NCI-H1417 (cell line): Measurements from ENCODE around the gene EFCAB11.

Experiments used
- DNase-seq, 3 experiments: peaks; one replicate each; lab custom pipeline; 2025; lab: John Stamatoyannopoulos, UW

EFCAB11 gene

DNA sequence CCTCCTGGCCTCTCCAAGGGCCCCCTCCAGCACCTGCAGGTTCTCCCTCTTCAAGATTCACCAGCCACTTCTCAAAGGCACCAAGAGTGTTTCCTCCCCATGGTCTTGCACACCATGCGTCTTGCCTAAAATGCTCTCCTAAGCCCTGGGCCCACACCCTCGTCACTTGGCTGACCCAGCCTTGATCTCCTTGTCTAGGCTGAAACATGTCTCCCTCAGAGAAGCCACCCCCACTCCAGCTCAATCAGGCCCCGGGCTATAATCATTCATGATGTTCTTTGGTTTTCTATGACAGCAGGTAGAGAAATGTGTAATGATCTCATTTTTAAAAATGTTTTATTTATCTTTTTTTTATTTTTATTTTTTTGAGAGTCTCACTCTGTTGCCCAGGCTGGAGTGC lies 88.1 kb downstream of the EFCAB11 start:
- no peak for DNase-seq

GRCh38 chr14:89865153-89865552 lies 89.4 kb downstream of the EFCAB11 start:
- DNase-seq, result no peak

DNA sequence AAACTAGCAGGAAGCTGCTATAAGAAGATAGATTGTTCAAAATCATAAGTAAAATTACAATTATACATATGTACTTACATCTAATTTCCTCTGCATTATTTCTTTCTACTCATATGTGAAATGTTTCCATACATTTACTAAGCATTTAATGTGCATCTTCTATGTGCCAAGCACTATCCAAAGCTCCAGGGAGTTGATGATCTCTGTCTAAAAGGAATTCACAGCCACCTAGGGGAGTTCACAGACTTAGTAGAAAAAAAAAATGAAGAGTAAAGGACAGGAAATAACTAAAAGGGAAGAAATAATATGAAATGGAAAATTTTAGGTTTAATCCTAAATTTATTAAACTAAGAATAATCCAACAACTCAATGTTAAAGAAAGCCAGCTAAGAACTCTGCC lies 91.7 kb downstream of the EFCAB11 start:
- DNase-seq, result no peak

DNA sequence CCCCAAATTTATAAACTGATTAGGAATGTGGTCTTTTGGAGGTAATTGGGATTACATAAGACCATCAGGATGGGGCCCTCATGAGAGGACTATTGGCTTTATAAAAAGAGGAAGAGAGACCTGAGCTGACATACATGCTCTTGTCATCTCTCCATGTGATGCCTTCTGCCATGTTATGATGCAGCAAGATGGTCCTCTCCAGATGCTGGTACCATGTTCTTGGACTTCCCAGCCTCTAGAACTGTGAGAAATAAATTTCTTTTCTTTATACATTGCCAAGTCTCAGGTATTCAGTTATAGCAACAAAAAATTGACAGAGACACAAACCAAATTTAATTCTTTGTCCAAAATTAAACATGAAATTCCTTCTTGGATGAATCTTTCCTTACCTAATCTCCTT lies 92.9 kb downstream of the EFCAB11 start:
- no peak for DNase-seq

- DNase-seq, result no peak
Measured at GRCh38 chr14:89858089-89858488, 96.4 kb downstream of the EFCAB11 start.

DNA sequence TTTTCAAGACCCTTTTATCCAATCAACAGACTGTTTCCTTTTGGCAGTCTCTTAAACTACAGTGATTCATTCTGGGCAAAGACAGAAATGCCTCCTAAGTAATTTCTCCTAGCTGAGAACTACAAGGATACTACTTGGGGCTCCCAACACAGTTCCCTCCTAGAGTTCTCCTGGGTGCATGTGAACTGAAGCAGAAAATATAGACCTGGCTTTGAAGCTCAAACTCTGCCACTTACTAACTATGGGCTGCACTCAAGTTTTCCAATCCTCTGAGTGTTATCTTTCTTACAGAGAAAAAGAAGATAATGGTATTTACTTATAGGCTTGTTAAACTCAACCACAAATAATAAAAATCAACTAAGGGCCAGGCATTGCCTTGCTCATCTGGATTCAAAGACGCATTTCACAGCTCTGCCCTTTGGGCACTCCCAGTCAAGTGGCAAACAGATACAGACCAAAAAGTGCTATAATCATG lies 97.6 kb downstream of the EFCAB11 start:
- no peak for DNase-seq

- DNase-seq, result no peak
Measured at GRCh38 chr14:89855961-89856656, 98.4 kb downstream of the EFCAB11 start.

DNA sequence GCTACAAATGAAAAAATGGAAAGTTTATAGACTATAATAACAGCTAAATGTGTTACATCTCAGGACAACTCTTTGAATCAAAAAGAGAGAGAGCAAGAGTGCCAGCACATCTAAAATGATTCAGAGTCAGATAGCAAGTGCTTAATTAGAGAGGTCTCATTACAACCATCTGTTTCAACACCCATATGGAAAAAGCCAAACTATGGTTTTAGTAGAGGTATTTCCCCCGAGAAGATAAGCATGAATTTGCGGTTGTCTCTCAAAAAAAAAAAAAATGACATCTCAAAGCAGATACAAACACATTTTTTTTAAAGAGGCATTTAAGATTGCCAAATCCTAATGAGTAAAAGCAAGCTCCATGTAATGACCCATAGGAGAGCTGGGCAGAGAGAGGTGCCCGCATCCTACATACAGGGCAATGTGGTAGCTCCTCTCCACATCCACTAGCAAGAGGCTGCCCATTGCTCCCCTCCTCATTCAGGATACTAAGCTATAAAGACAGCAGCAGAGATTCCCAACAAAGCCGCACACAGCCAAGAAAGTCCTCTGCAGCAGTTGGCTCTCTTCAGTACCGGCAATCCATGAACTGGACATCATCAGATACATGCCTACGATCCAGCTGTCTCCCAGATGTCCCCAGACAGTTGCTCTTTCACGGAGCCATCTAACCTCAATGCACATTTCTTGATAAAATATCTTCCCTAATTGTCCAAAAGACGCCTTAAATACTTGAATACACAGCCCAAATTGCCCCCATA lies 100.4 kb downstream of the EFCAB11 start:
- peak in 1 of 3 experiments; percentile 28 for DNase-seq

GRCh38 chr14:89851106-89851505 lies 103.4 kb downstream of the EFCAB11 start:
- DNase-seq, result peak; percentile 85 to 98 (median 87)

DNA sequence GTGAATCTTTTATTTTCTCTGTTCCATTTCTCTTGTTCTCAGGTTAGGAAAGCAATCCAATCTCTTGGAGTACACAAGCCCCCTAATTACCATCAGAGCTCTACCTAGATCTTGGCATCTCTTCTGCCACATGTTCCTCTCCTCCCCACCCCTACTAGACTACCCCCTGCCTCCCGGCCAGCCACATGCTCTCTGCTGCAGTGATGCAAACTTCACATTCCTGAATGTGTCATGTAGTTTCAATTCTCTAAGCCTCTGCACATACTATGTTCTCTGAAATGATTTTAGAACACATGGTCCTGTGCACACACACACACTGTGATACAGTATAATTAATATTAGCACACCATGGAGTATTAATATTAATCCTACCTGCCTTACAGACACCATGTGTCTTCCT lies 104.6 kb downstream of the EFCAB11 start:
- no peak for DNase-seq

GRCh38 chr14:89848165-89848564 lies 106.4 kb downstream of the EFCAB11 start:
- DNase-seq, result no peak

- no peak for DNase-seq
Measured at GRCh38 chr14:89845346-89845745, 109.2 kb downstream of the EFCAB11 start.

DNA sequence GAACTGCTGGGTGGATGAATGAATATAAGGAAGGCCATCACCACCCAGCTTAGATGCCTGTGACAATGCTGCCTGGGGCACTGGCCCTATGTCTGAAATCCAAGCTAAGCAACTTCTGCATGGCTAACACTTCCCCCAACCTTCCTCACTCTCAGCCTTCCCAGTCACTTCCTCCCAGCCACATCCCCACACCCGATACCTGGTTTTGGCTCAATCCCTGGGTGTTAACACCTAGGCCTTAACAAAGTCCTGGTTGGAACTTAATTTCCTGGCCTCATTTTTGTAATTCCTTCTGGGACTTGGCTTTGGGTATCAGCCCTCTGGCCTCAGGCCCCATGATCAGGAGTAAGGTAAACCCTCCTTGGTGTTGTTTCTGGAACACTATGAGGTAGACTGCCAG lies 110.0 kb downstream of the EFCAB11 start:
- no peak for DNase-seq

GRCh38 chr14:89842837-89843236 lies 111.7 kb downstream of the EFCAB11 start:
- DNase-seq, result no peak

- DNase-seq, result no peak
Measured at GRCh38 chr14:89841851-89842250, 112.7 kb downstream of the EFCAB11 start.

DNA sequence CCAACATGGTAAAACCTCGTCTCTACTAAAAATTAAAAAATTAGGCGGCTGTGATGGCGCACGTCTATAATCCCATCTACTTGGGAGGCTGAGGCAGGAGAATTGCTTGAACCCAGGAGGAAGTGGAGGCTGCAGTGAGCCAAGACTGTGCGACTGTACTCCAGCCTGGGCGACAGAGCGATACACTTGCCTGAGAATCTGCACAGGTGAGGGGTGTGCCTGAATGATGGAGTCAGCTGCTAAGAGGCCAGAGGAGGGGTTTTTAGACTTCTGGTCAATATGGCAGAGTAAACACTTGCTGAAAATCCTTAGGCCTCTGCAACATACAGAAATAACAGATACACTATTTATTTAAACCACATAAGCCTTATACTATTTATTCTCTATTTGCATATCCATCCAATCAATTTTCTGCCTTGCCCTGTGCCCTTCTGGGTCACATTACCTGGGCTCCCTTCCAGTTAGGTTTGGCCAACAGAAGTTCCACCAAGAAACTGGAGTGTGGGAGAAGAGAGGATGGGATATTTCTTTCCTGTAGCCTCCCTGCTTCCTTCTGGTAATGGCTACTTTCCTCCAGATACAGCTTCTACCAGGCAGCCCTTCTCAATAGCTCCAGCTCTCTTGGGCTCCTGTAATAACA lies 117.6 kb downstream of the EFCAB11 start:
- no peak for DNase-seq

DNA sequence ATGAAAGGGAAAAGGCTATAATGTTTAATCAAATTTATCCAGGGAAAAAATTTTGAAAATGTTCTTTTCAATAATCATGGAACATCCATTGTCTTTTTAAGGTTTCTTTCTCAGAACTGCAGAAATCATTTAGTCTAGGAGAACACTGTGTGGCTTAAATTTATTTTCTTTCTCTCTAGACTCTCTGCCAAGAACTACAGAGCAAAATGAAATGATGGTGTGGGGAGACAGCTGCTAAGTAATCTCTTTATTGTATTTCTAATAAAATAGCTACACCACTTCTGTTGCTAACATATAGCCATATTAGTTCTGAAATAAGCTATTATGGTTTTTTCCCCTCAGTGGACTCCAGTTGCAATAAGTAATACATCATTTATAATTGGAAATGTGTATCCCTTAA lies 120.9 kb downstream of the EFCAB11 start:
- no peak for DNase-seq

DNA sequence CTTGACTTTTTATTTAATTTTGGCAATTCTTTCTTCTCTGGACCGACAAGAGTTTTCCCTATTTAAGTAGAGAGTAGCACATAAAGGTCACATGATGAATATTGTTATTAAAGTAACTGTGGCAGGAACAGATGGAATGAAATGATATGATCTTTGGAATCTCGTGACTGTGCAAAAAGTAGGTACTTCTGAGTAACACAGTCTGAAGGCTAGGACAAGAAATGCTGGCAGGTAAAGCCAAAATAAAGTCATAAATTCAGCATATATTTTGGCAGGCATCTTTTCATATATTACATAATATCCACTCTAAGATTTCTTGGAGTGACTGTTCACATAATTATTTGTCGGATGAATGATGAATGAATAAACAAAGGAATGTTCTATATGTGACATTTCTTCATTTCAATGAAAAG lies 121.4 kb downstream of the EFCAB11 start:
- DNase-seq, result no peak

DNA sequence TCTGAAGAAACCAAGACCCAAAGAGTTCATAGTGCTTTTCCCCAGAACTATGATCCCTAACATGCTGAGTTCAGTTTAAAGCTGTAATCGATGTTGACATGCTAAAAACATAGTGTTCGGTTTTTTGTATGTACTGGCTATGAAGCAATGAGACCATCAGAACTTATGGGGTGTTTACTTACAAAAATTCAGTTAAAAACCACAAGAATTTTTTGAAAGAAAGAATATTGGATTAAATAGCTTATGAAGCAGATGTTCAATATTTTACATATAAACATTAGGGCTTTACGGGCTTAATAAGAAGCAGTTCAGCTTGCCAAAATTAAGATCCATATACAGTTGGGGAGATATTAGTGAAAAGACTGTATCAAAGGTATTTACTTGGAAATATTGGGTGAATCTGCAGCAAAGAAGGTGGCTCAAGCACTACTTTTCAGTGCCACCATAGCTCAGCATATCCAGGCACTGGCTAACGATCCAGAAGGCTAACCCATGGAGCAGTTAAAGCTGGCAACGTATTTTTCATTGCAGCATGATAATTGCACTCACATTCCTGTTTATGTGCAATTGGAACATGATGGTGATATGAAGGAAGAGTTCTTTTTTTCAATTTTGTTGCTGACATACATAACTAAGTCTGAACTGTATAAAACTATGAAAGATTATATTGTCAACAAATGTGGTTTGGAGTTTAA lies 125.9 kb downstream of the EFCAB11 start:
- DNase-seq, result no peak

- no peak for DNase-seq
Measured at GRCh38 chr14:89827265-89827664, 127.3 kb downstream of the EFCAB11 start.

- DNase-seq, result no peak
Measured at GRCh38 chr14:89826596-89826995, 127.9 kb downstream of the EFCAB11 start.

DNA sequence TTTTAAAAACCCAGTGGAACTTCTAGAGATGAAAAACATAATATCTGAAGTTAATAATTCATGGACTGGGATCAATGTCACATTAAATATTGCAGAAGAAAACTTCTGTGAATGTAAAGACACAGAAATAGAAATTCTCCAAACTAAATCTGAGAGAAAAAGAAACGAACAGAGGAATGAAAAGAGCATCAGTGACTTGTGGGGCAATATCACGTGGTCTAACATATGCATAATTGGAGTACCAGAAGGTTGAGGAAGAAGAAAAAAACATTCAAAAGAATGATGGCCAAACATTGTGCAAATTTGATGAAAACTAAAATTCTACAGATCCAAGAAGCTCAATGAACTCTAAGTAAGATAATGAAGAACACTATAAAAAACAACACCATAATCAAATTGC lies 130.8 kb downstream of the EFCAB11 start:
- no peak for DNase-seq
